Glutamatergic neuron (in vitro differentiated cells): Measurements from ENCODE around the gene TMEM134. TPM values are rescaled to one million over a fixed set of nuclear protein-coding genes. Genes with fewer than 3 reads are reported as not detected.
A peak's percentile ranks its signal among the peaks of the same experiment; 100 is the strongest.
"Not testable (repeated sequence)": the region's sequence is repeated elsewhere in the genome, so short reads cannot be mapped to it uniquely, and the experiment has no call there.

Experiments used
- DNase-seq: peaks from one replicate; pipeline ENCODE4 v3.0.0; 2022
- H3K27ac Mint-ChIP-seq: one replicate; pipeline ENCODE4 v1.8.0; 2020; ENCODE audit warnings: mild to moderate bottlenecking, mixed read lengths, inconsistent platforms; ENCODE audit not compliant: unreplicated experiment
- H3K27me3 Mint-ChIP-seq: one replicate; pipeline ENCODE4 v1.8.0; 2020; ENCODE audit warnings: mild to moderate bottlenecking, moderate library complexity, mixed read lengths, inconsistent platforms; ENCODE audit not compliant: unreplicated experiment
- H3K36me3 Mint-ChIP-seq: one replicate; pipeline ENCODE4 v1.8.0; 2020; ENCODE audit warnings: mild to moderate bottlenecking, mixed read lengths, inconsistent platforms; ENCODE audit not compliant: unreplicated experiment
- H3K4me1 Mint-ChIP-seq: one replicate; pipeline ENCODE4 v1.8.0; 2020; ENCODE audit warnings: mild to moderate bottlenecking, low read depth, mixed read lengths, inconsistent platforms; ENCODE audit not compliant: unreplicated experiment
- H3K4me3 Mint-ChIP-seq: one replicate; pipeline ENCODE4 v1.8.0; 2020; ENCODE audit warnings: mild to moderate bottlenecking, mixed read lengths, inconsistent platforms; ENCODE audit not compliant: unreplicated experiment
- H3K9me3 Mint-ChIP-seq: one replicate; pipeline ENCODE4 v1.8.0; 2020; ENCODE audit warnings: mild to moderate bottlenecking, moderate library complexity, mixed read lengths, inconsistent platforms; ENCODE audit not compliant: unreplicated experiment
- CTCF ChIP-seq: fragments of 200-600 bp; sonication (generic); IDR thresholded peaks from one replicate; pipeline ENCODE4 v1.5.0; 2021; ENCODE audit not compliant: partially characterized antibody, unreplicated experiment
- total RNA-seq: library from RNA; stranded (reverse); fragmentation: NEBNext Ultra II Directional; extraction: Animal tissue kit (Norgen Biotek cat#: 25700); gene quantifications from one replicate; pipeline ENCODE4 v1.2.1, GENCODE V29; 2021; ENCODE audit not compliant: unreplicated experiment

TMEM134 gene
- total RNA-seq, 1 donor from 2014 or later: 41.9 TPM

DNA sequence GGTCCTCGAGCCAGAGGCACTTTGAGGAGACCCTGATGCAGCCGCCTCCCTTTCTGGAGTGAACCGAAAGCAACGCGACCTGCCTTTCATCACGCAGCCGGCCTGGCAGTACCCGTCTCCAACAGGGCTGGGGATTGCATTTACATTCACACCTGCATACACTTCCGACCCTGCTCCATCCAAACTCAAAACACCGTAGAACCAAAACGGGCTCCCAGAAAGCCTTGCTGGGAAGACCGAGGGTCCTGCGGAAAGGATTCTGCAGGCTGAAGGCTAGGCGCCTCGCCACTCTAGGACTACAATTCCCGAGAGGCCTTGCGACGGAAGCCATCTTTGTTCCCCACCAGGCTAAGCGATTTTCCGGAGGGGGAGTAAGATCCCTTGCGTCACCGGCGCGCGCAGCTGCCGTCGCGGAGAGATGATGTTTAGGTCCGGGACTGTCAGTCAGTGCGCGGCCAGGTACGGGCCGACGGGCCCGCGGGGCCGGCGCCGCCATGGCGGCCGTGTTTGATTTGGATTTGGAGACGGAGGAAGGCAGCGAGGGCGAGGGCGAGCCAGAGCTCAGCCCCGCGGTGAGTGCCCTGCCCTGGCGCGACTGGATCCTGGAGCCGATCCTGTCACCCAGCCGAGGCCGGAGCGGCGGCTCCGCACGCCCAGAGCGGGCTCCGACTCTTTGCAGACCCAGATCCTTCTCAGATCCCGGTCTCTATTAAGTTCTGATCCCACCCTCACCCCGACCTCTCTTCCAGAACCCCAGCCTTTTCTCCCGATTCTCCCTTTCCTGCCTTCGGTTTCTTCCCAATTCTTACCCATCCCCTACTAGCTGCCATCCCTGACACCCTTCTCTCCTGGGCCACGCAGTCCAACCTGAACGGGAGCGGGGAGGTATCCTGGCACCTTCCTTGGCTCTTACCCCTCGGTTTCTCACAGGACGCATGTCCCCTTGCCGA is 40.7 kb downstream of the TMEM134 start, which contains the start of gene RPS6KB2:
Gene RPS6KB2, plus strand, starts transcription at position 443 of the 950 bp plus-strand sequence. Its CDS starts 52 bp downstream, at position 495.
- Mint-ChIP-seq H3K36me3 (no peaks in the 10 kb centered on the region), H3K4me1 (no peaks in the 10 kb centered on the region), H3K27ac (peak within 1 kb of the TSS; percentile 94), H3K27me3 (peaks cover 2% of the 10 kb centered on the region), H3K4me3 (peak within 1 kb of the TSS; percentile 99), H3K9me3 (peaks cover 6% of the 10 kb centered on the region)
- no peak for TF ChIP-seq CTCF
- DNase-seq: peak; percentile 99

DNA sequence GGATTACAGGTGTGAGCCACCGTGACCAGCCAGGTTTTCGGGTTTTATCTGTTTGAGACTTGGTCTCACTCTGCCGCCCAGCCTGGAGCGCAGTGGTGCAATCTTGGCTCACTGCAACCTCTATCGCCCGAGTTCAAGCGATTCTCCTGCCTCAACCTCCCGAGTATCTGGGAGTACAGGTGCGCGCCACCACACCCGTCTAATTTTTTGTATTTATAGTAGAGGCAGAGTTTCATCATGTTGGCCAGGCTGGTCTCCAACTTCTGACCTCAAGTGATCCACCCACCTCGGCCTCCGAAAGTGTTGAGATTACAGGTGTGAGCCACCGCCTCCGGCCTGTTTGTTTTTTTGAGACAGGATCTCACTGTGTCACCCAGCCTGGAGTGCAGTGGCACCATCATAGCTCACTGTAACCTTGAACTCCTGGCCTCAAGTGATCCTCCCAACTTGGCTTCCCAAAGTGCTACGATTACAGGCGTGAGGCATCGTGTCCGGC is 41.6 kb downstream of the TMEM134 start:
- H3K27me3 Mint-ChIP-seq, H3K4me1 Mint-ChIP-seq, DNase-seq, H3K36me3 Mint-ChIP-seq, H3K9me3 Mint-ChIP-seq: not testable (repeated sequence)
- H3K27ac Mint-ChIP-seq: peak overlapping the region; percentile 92
- peak overlapping the region; percentile 99 for H3K4me3 Mint-ChIP-seq

DNA sequence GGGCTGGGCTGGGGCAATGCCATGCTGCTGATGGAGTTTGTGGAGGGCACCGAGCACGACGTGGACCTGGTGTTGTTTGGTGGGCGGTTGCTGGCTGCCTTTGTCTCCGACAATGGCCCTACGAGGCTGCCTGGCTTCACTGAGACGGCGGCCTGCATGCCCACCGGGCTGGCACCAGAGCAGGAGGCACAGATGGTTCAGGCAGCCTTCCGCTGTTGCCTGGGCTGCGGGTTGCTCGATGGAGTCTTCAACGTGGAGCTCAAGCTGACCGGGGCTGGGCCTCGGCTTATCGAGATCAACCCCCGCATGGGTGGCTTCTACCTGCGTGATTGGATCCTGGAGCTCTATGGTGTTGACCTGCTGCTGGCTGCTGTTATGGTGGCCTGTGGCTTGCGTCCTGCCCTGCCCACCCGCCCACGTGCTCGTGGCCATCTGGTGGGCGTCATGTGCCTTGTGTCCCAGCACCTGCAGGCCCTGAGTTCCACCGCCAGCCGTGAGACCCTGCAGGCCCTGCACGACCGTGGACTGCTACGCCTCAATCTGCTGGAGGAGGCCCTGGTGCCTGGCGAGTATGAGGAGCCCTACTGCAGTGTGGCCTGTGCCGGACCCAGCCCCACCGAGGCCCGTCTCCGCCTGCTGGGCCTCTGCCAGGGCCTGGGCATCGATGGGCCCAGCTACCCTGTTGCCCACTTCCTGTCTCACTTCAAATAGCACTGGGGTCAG is 45.0 kb downstream of the TMEM134 start:
- Mint-ChIP-seq H3K36me3 (no peaks in the 10 kb centered on the region), H3K9me3 (peaks cover 7% of the 10 kb centered on the region), H3K27me3 (peaks cover 4% of the 10 kb centered on the region), H3K4me3 (no peak overlapping the region), H3K27ac (no peak overlapping the region), H3K4me1 (no peaks in the 10 kb centered on the region)
- peak; percentile 15 for DNase-seq
- no peak for TF ChIP-seq CTCF

GRCh38 chr11:67423466-67423865 is 45.6 kb downstream of the TMEM134 start:
- no peak for DNase-seq
- TF ChIP-seq CTCF: no peak
- no peaks in the 10 kb centered on the region for H3K36me3 Mint-ChIP-seq
- H3K27me3 Mint-ChIP-seq: peaks cover 1% of the 10 kb centered on the region
- H3K27ac Mint-ChIP-seq: no peak overlapping the region
- no peak overlapping the region for H3K4me3 Mint-ChIP-seq
- no peaks in the 10 kb centered on the region for H3K4me1 Mint-ChIP-seq
- H3K9me3 Mint-ChIP-seq: peaks cover 5% of the 10 kb centered on the region

DNA sequence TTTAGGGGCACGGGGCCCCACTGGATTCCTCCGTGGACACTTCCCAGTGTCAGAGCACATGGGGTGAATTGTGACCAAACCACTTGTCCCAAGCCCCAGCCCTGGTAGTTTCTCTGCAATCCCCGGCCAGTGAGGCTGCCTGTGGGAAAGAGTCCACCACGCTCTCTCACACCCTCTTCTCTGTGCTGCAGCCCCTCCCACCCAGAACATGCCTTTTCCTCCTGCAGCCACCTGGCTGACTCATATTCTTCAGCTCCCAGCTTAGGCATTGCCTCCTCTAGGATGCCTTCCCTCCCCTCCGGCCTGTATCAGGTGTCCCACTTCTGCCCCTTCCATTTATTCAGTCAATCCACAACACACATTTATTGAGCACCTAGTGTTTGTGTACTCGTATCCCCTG is 46.2 kb downstream of the TMEM134 start:
- peaks cover 5% of the 10 kb centered on the region for H3K9me3 Mint-ChIP-seq
- peak; percentile 12 for DNase-seq

More for the DNA sequence above, 46.2 kb downstream of the TMEM134 start:
- Mint-ChIP-seq H3K27me3 (peaks cover 5% of the 10 kb centered on the region), H3K27ac (no peak overlapping the region), H3K4me3 (no peak overlapping the region), H3K4me1 (no peaks in the 10 kb centered on the region), H3K36me3 (no peaks in the 10 kb centered on the region)
- no peak for TF ChIP-seq CTCF
